ENCODE results near the gene ALDH7A1.
"Not testable (repeated sequence)": the region's sequence is repeated elsewhere in the genome, so short reads cannot be mapped to it uniquely, and the experiment has no call there.

Gene ALDH7A1

DNA sequence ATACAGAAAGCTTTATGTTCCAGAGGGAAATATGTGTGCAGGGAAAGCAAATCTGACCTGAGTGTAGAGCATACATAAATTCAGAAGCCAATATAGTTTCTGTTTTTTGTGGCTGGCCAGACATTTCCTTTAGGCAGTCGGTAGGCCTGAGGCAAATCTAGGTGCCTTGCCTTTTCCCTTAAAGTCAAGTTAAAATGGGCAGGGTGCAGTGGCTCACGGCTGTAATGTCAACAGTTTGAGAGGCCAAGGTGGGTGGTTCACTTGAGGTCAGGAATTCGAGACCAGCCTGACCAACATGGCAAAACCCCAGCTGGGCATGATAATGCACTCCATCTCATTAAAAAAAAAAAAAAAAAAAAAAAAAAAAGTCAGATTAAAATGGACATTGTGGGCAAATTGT lies 36.9 kb upstream of the ALDH7A1 start:
- H3K4me3 ChIP-seq (replicated peaks; ENCODE audit: low read depth, low read length) = no peak overlapping the region
- TF ChIP-seq, protein P1, sequence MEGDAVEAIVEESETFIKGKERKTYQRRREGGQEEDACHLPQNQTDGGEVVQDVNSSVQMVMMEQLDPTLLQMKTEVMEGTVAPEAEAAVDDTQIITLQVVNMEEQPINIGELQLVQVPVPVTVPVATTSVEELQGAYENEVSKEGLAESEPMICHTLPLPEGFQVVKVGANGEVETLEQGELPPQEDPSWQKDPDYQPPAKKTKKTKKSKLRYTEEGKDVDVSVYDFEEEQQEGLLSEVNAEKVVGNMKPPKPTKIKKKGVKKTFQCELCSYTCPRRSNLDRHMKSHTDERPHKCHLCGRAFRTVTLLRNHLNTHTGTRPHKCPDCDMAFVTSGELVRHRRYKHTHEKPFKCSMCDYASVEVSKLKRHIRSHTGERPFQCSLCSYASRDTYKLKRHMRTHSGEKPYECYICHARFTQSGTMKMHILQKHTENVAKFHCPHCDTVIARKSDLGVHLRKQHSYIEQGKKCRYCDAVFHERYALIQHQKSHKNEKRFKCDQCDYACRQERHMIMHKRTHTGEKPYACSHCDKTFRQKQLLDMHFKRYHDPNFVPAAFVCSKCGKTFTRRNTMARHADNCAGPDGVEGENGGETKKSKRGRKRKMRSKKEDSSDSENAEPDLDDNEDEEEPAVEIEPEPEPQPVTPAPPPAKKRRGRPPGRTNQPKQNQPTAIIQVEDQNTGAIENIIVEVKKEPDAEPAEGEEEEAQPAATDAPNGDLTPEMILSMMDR (IDR thresholded peaks at IDR 0.05; ENCODE audit: low read depth, low read length, missing control alignments) = no peak
- no peak for DNase-seq (ENCODE audit: extremely low read depth, low read depth)

DNA sequence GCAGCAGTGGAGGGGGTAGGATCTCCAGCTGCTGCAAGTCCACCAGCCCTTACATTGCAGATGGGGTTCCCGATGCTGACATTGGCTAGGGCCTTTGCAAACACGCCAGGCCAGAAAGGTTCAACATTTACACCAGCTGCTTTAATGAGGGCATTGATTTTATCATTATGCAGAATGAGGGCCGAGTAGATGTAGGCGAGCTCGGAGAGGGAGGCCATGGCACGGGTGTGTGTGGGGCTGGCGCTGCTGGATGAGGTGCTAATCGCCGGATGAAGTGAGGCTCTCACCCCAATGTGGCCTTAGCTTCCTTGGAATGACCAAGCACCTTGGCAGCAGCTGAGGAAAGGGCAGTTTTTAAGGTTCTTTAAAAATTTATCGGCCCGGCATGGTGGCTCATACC lies 33.1 kb upstream of the ALDH7A1 start:
- no peak for DNase-seq (ENCODE audit: extremely low read depth, low read depth)
- TF ChIP-seq, protein P1 (IDR thresholded peaks at IDR 0.05; ENCODE audit: low read depth, low read length, missing control alignments) = no peak

DNA sequence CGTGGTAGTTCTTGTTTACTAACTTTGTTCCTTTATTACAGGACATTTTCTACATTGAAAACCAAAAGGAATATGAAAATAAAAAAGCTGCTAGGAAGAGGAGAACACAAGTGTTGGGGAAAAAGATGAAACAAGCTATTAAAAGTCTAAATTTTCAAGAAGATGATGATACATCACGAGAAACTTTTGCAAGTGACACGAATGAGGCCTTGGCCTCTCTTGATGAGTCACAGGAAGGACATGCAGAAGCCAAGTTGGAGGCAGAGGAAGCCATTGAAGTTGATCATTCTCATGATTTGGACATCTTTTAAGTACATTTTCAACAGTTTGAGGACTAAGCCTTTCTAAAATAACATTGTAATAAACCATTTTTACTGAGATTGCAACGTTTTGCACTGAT lies 29.5 kb upstream of the ALDH7A1 start:
- TF ChIP-seq, protein P1 (IDR thresholded peaks at IDR 0.05; ENCODE audit: low read depth, low read length, missing control alignments) = no peak
- peak; percentile 44 for DNase-seq (ENCODE audit: extremely low read depth, low read depth)
- no peak overlapping the region for H3K4me3 ChIP-seq (replicated peaks; ENCODE audit: low read depth, low read length)

More for the DNA sequence above, 33.1 kb upstream of the ALDH7A1 start:
- H3K4me3 ChIP-seq (replicated peaks; ENCODE audit: low read depth, low read length) = no peak overlapping the region

DNA sequence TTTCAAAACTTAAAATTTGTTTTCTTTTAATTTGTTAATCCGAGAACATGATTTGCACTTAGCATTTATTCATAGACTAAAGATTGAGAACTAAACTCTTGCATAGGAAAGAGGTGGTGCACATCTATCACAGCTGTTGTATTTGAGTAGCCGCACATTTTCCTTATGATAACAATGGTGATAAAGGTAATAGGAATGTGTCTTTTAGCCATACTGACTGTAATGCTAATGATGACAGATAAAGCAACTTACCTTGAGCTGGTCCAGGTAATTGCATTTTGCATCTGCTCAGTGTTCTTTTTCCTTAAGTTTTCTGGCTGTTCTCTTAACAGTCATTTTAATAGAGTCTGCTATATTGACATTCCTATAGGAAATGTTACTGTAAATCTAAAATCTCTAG lies 24.8 kb upstream of the ALDH7A1 start:
- no peak overlapping the region for H3K4me3 ChIP-seq (replicated peaks; ENCODE audit: low read depth, low read length)
- no peak for DNase-seq (ENCODE audit: extremely low read depth, low read depth)
- TF ChIP-seq, protein P1 (IDR thresholded peaks at IDR 0.05; ENCODE audit: low read depth, low read length, missing control alignments) = no peak

DNA sequence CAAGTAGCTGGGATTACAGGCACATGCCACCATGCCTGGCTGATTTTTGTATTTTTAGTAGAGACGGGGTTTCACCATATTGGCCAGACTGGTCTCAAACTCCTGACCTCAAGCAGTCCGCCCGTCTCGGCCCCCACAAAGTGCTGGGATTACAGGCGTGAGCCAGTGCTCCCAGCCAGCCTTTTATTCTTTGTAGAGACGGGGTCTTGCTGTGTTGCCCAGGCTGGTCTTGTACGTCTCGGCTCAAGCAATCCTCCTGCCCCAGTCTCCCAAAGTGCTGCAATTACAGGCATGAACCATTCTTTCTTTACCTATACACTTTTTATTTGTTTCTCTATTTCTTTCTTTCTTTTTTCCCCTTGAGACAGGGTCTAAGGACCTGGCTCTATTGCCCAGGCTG lies 22.6 kb upstream of the ALDH7A1 start:
- H3K4me3 ChIP-seq (replicated peaks; ENCODE audit: low read depth, low read length); DNase-seq (ENCODE audit: extremely low read depth, low read depth): not testable (repeated sequence)

DNA sequence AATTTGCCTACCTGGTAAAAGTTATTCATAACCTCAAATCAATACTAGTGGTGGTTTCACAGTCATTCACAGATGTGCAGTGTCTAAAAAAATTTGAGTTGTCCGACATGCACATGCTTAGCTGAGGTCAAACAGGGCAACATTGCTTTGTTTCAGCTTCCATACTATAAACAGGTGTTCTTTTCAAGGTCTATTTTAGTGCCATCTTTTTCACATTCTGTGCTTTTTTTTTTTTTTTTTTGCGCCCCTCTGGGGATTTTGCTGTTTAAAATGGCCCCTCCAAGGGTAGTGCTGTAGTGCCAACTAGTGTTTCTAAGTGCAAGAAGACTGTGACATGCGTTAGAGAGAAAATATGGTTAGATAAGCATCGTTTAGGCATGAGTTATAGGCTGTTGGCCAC lies 20.3 kb upstream of the ALDH7A1 start:
- no peak overlapping the region for H3K4me3 ChIP-seq (replicated peaks; ENCODE audit: low read depth, low read length)
- DNase-seq (ENCODE audit: extremely low read depth, low read depth) = no peak
- TF ChIP-seq, protein P1 (IDR thresholded peaks at IDR 0.05; ENCODE audit: low read depth, low read length, missing control alignments) = no peak

DNA sequence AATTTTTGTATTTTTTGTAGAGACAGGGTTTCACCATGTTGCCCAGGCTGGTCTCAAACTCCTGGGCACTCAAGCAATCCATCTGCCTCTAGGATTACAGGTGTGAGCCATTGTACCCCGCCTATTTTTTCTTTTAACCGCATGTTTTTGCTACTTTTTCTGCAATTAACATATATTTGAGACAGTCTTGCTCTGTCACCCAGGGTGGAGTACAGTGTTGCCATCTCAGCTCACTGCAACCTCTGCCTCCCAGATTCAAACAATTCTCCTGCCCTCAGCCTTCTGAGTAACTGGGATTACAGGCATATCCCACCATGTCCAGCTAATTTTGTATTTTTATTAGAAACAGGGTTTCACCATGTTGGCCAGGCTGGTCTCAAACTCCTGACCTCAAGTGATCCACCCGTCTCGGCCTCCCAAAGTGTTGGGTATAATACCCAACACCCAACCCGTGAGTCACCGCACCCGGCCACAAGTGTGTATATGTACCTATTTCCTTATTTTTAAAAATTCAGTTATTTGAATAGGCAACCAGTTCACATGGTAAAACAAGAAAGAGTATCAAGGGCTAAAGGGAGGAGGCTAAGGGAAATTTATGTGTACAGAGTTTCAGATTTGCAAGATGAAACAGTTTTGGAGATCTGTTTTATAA lies 19.0 kb upstream of the ALDH7A1 start:
- DNase-seq (ENCODE audit: extremely low read depth, low read depth) = no peak
- TF ChIP-seq, protein P1 (IDR thresholded peaks at IDR 0.05; ENCODE audit: low read depth, low read length, missing control alignments) = no peak
- H3K4me3 ChIP-seq (replicated peaks; ENCODE audit: low read depth, low read length) = no peak overlapping the region

Measured in HFF-Myc (cell line).